Ovary (tissue), 9 donors: Measurements from ENCODE around the gene SLC4A5. TPM values are rescaled to one million over a fixed set of nuclear protein-coding genes. Genes with fewer than 3 reads are reported as not detected.
"Not testable (repeated sequence)": the region's sequence is repeated elsewhere in the genome, so short reads cannot be mapped to it uniquely, and the experiment has no call there.

Experiments
- DNase-seq, 5 donors: peaks; one replicate each; pipeline ENCODE4 v3.0.0-alpha.2; 2019 to 2020
- H3K27ac ChIP-seq, 2 donors: fragments of 200-600 bp; one replicate each; pipeline versions ENCODE4 v1.5.1 to v1.8.0; 2019 to 2022
- H3K27me3 ChIP-seq: fragments of 200-600 bp; one replicate; pipeline ENCODE4 v1.8.0; 2022
- H3K36me3 ChIP-seq: fragments of 200-600 bp; sonication (generic); one replicate; pipeline ENCODE4 v1.5.1; 2019
- H3K4me1 ChIP-seq: one replicate; pipeline ENCODE4 v1.8.1; 2013; ENCODE audit warnings: mild to moderate bottlenecking, moderate library complexity; ENCODE audit not compliant: insufficient read depth
- H3K4me3 ChIP-seq: fragments of 200-600 bp; sonication (generic); one replicate; pipeline ENCODE4 v1.5.1; 2017
- H3K9me3 ChIP-seq, 2 donors: fragments of 200-600 bp in 1 of 2; sonication (generic) in 1 of 2; one replicate each; pipeline versions ENCODE4 v1.5.1 to v1.8.1; 2013 to 2019; ENCODE audit warnings: mild to moderate bottlenecking in 1 of 2, moderate library complexity in 1 of 2
- CTCF ChIP-seq, 3 donors: fragments of 450-650 bp in 2 of 3; fragments of 200-600 bp in 1 of 3; IDR thresholded peaks; one replicate each; pipeline versions ENCODE4 v1.5.1 to v1.8.0; 2016 to 2022; ENCODE audit warnings: antibody characterized with exemption in 3 of 3, mild to moderate bottlenecking in 1 of 3
- EP300 ChIP-seq: sonication (generic); formaldehyde crosslinking; IDR thresholded peaks from one replicate; pipeline ENCODE4 v1.6.1; 2017; ENCODE audit warnings: antibody characterized with exemption
- POLR2A ChIP-seq: fragments of 450-650 bp; IDR thresholded peaks from one replicate; pipeline ENCODE4 v1.6.1; 2017; ENCODE audit warnings: antibody characterized with exemption, mild to moderate bottlenecking, moderate library complexity
- WGBS, 3 donors: extraction: QIAGEN DNeasy Blood & Tissue Kit in 1 of 3; methylation state at CpG; one replicate each; pipeline versions ENCODE4 v1.1.5 to v1.1.7; 2013 to 2017; 5-methylcytosine and 5-hydroxymethylcytosine counted together
- intact Hi-C, 4 donors: fragments of 100-400 bp; cut with DNase I; formaldehyde crosslinking; loops; one replicate each; pipeline versions ENCODE4 v1.11.0 to v1.15.1; 2022 to 2023
- polyA plus RNA-seq, 2 donors: library from polyadenylated mRNA; stranded (reverse); fragments of 200-250 nt in 1 of 2; fragments of 350-450 nt in 1 of 2; fragmentation: Illumina TruSeq in 1 of 2; extraction: RNeasy Lipid Tissue Mini Kit (QIAGEN cat#74804) in 1 of 2; gene quantifications; one replicate each; pipeline ENCODE4 v1.2.3, GENCODE V29; 2013 to 2014
- total RNA-seq, 7 donors: library from RNA; depleted of rRNA in 2 of 7; stranded (reverse); fragments of >200 nt in 2 of 7; fragmentation: NEBNext Ultra II Directional in 3 of 7; extraction: Animal tissue kit (Norgen Biotek cat#: 25700) in 3 of 7; gene quantifications; one replicate each; pipeline versions ENCODE4 v1.1.0 to v1.2.4, GENCODE V29; 2016 to 2023
- donor health status: DM: no; HTN: no; CAD: no; lungs with moderate emphysema.
- donor health status: DM: no; HTN: no; CAD: no.
- donor health status: Bipolar disorder and iron deficiency.
- donor health status: DM: yes; HTN: yes; CAD: no.
- donor health status: DM: no; HTN: no; CAD: no.
- donor health status: DM: yes; HTN: yes; CAD: no.

The SLC4A5 gene
- total and polyA plus RNA-seq, 9 donors: 1.1 to 6.3 (median 2.4) TPM

- DNase-seq: no peak
- no peak overlapping the region for H3K4me3 ChIP-seq
- intact Hi-C loops: no loop called here
- WGBS, 3 donors: 87 to 91% (median 89%) methylated on average over 6 of the region's 6 CpGs
- no peak overlapping the region for H3K27ac ChIP-seq
- H3K9me3 ChIP-seq: no peaks in the 10 kb centered on the region
- H3K27me3 ChIP-seq: no peaks in the 10 kb centered on the region
- H3K4me1 ChIP-seq: no peaks in the 10 kb centered on the region
- H3K36me3 ChIP-seq: no peaks in the 10 kb centered on the region
- TF ChIP-seq CTCF (IDR thresholded peaks at IDR 0.05): no peak
- TF ChIP-seq POLR2A: no peak
- TF ChIP-seq EP300: no peak
Measured at GRCh38 chr2:74232426-74232825, 110.8 kb downstream of the SLC4A5 start.

- H3K9me3 ChIP-seq, intact Hi-C loops, H3K27me3 ChIP-seq, DNase-seq, H3K27ac ChIP-seq, H3K4me3 ChIP-seq, H3K4me1 ChIP-seq, H3K36me3 ChIP-seq: not testable (repeated sequence)
- WGBS, 3 donors: 89 to 92% (median 89%) methylated on average over 5 of the region's 5 CpGs
Measured at GRCh38 chr2:74229865-74230264, 113.4 kb downstream of the SLC4A5 start.

DNA sequence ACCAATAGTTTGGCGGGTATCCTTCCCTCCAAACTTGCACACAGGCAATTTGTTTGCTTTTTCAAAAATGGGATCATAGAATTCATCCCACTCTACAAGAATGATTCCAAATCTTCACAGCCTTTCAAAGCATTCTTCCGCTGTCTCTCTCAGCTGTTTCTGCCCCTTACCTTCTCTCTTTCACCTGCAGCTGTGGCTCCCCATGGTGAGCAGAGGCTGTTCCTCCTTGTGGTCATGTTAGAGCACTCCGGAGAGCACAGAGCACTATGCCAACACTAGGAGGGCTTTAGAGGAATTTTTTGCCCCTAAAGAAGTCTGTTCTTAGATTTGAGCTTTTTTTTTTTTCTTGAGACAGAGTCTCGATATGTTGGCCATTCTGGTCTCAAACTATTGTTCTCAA lies 114.4 kb downstream of the SLC4A5 start:
- intact Hi-C loops: no loop called here
- DNase-seq: no peak
- Histone ChIP-seq H3K4me3 (no peak overlapping the region), H3K27ac (no peak overlapping the region), H3K9me3 (no peaks in the 10 kb centered on the region), H3K27me3 (no peaks in the 10 kb centered on the region), H3K4me1 (peaks cover 1% of the 10 kb centered on the region), H3K36me3 (no peaks in the 10 kb centered on the region)
- no peak for TF ChIP-seq CTCF (IDR thresholded peaks at IDR 0.05)
- no peak for TF ChIP-seq EP300
- TF ChIP-seq POLR2A: no peak
- 92 to 93% (median 93%) methylated on average over 4 of the region's 4 CpGs for WGBS, 3 donors

GRCh38 chr2:74227646-74228045 lies 115.6 kb downstream of the SLC4A5 start:
- intact Hi-C loops: no loop called here
- 86 to 93% (median 92%) methylated on average over 5 of the region's 5 CpGs for WGBS, 3 donors

More at GRCh38 chr2:74227646-74228045, 115.6 kb downstream of the SLC4A5 start:
- no peak for DNase-seq
- Histone ChIP-seq H3K4me1 (peaks cover 1% of the 10 kb centered on the region), H3K27me3 (no peaks in the 10 kb centered on the region), H3K9me3 (no peaks in the 10 kb centered on the region), H3K4me3 (no peak overlapping the region), H3K36me3 (no peaks in the 10 kb centered on the region), H3K27ac (no peak overlapping the region)
- TF ChIP-seq CTCF (IDR thresholded peaks at IDR 0.05) (no peak), POLR2A (no peak)
